Stimulated activated CD4-positive, alpha-beta T cell treated with anti-CD3 and anti-CD28 coated beads, TNF-alpha, amount 100 ng/mL, for 48 hours (primary cell): ENCODE data around the gene TRIM54.
A peak's percentile ranks its signal among the peaks of the same experiment; 100 is the strongest.
"Not testable (repeated sequence)": the region's sequence is repeated elsewhere in the genome, so short reads cannot be mapped to it uniquely, and the experiment has no call there.

Experiments used
- DNase-seq, 3 donors: peaks; one replicate each; pipeline ENCODE4 v3.0.0-alpha.2; 2020; ENCODE audit warnings: low read depth in 3 of 3

The TRIM54 gene

GRCh38 chr2:27312152-27312551 is 29.9 kb downstream of the TRIM54 start:
- no peak for DNase-seq

GRCh38 chr2:27313882-27314645 is 31.8 kb downstream of the TRIM54 start:
- no peak for DNase-seq

- no peak for DNase-seq
Observed at GRCh38 chr2:27314709-27315108, 32.5 kb downstream of the TRIM54 start.

- DNase-seq = no peak
Observed at GRCh38 chr2:27315122-27315521, 32.9 kb downstream of the TRIM54 start.

DNA sequence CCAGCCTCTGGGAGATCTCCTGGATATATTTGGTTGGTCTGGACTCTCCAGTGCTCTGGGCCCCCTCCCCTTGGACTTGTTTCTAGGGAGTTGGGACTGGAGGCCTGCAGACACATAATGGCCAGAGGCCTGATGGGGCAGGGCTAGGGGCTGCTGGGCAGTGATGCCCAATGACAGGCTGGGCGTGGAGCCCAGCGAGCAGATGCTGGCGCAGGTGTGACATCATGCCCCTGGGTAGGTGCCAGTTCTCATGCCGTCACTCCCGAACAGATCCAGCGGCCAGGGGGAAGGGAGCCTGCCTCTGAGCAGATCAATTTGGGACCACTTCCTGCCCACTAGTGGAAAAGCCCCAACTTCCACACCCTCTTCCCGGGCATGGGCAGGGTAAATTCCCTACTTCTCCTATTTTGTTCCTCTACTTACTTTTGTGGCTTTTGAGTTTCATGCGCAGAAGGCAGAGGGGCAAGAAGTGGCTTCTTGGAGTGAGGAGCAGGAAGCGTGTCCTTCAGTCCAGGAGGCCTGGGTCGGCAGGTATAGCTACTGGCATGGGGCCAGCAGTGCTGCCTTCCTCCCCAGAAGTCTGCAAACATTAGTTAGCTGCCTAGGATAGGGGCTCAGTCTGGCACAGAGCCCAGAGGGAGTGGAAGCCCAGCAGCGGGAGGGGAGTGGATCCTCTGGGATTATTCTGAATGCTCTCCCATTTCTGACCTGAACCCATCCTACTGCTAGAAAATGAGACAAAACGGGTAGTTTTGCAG is 34.6 kb downstream of the TRIM54 start:
- no peak for DNase-seq

DNA sequence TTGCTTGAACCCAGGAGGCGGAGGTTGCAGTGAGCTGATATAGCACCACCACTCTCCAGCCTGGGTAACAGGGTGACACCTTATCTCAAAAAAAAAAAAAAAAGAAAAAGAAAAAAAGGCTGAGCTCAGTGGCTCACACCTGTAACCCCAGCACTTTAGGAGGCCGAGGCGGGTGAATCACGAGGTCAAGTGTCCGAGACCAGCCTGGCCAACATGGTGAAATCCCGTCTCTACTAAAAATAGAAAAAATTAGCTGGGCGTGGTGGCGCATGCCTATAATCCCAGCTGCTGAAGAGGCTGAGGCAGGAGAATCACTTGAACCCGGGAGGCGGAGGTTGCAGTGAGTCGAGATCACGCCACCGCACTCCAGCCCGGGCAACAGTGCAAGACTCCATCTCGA is 37.6 kb downstream of the TRIM54 start:
- not testable (repeated sequence) for DNase-seq

GRCh38 chr2:27320958-27321543 is 38.8 kb downstream of the TRIM54 start:
- no peak for DNase-seq

DNA sequence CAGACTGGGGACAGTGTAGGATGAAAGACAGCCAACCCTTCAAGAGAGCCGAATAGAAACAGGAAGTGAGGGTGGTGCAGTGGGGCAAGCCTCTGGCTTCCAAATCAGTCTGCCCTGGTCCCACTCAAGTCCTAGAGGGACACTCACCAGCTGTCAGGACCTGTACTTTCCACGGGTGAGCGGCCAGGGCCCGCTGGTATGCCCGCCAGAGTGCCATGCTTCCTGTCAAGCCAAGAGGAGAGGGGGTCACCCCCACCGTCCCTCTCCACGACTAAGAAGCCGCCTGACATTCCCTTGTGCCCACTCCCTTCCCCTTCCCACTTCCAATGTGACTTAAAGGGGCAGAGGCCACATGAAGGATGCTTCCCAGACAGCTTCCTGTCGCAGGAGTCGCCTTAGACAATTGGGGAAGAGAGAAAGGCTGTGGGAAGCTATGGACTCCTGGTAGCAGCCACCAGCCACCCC is 40.1 kb downstream of the TRIM54 start:
- no peak for DNase-seq

GRCh38 chr2:27322766-27323595 is 40.8 kb downstream of the TRIM54 start, which contains the start of gene MPV17:
TSS of gene MPV17 (minus strand) at chr2:27323097. CDS start at chr2:27322517, 580 bp downstream.
- peak; percentile 76 to 90 (median 81) for DNase-seq

DNA sequence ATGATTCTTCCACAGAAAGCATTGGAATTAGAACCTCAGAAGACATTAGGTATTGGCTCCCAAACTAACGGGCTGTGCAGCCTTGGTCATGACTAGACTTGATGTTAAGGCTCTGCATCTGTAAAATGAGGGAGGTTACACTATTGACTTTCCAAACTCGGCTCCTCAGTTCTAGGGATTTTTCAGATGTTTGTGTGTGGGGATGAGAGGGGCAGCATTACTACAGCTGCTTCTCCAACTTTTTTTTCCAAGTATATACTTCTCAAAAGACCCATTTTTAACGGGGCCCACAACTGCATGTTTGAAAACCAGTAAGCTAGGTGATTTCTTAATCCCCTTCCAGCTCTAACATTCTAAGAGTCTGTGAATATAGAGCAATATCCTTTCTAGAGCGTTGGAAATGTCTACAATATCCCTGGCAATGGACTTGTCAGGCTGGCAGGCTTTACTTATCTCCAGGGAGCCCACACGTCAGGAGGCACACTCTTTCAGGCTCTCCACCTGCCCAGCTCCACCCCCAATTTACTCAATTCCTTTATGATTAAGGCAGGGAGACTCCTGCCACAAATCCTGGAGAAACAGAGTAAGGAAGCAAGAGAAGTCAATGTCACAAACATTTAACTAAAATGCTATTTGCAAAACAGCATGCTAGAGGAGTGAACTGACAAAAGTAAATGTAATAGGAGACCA is 41.5 kb downstream of the TRIM54 start:
- no peak for DNase-seq

- DNase-seq = no peak
Observed at GRCh38 chr2:27324720-27325119, 42.5 kb downstream of the TRIM54 start.

- DNase-seq = no peak
Observed at GRCh38 chr2:27335311-27335710, 53.1 kb downstream of the TRIM54 start.

DNA sequence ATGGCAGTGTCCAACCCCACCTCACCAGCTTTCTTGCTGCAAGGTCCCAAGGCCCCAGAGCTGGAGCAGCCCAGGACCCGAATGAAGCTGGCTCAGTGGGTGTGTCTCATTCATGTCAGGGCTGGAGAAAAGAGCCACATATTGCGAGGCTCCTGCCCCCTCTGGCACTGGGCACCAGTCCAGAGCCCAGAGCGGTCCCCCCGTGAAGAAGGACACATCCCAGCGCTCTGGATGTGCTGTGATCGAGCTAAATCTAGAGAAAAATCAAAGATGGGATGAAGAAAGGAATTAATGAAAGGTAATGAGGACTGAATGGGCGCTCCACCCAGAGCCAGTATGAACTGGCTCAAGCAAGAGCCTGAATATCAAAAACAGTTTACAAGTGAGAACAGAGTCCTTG is 53.9 kb downstream of the TRIM54 start:
- no peak for DNase-seq

GRCh38 chr2:27347641-27348040 is 65.4 kb downstream of the TRIM54 start:
- no peak for DNase-seq

DNA sequence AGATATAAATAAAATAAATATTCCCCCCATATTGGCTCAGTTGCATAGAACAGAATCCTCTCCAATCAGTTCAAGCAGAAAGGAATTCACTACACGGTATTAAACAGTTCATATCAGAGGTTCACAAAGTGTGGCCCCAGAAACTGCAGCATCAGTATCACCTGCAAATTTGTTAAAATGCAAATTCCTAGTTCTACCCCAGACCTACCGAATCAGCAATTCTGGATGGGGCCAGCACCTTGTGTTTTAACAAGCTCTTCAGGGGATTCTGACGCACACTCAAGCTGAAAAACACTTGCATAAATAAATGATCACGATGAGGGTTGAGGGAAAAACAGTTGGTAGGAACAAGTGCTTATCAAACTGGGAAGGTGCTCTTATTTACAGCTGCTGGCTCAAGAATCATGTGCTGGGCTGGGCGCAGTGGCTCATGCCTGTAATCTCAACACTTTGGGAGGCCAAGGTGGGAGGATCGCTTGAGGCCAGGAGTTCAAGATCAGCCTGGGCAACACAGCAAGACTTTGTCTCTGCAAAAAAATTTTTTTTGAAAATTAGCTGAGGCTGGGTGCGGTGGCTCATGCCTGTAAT is 68.0 kb downstream of the TRIM54 start:
- no peak for DNase-seq

GRCh38 chr2:27351802-27352598 is 69.8 kb downstream of the TRIM54 start:
- DNase-seq = no peak

GRCh38 chr2:27353386-27353761 is 71.1 kb downstream of the TRIM54 start:
- not testable (repeated sequence) for DNase-seq

DNA sequence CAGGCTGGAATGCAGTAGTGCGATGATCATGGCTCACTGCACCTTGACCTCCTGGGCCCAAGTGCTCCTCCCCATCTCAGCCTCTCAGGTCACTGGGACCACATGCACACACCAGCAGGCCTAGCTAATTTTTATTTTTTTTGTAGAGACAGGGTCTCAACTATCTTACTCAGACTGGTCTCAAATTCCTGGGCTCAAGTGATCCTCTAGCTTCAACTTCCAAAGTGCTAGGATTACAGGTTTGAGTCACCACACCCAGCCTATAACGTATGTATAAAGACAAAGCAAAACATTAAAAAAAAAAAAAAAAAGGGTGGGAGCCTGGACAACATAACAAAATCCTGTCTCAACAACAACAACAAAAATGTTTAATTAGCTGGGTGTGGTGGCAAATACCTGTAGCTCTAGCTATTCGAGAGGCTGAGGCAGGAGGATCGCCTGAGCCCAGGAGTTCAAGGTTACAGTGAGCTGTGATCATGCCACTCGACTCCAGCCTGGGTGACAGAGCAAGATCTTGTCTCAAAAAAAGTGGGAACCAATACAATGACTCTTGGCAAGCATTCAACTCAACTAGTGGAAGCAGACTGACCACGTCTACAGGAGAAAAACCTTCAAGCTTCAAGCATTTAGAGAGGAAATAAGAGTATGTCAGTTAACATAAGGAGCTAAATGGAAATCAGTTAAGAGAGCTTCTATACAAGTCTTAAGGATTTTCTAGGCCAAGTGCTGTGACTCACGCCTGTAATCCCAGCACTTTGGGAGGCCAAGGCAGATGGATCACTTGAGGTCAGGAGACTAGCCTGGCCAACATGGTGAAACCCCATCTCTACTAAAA is 71.8 kb downstream of the TRIM54 start:
- DNase-seq = no peak

GRCh38 chr2:27354597-27354927 is 72.3 kb downstream of the TRIM54 start:
- no peak for DNase-seq
